MM.1S (cell line): ENCODE results near the gene PPP6R3.

Experiments
- CTCF ChIP-seq: fragments of 300-600 bp; sonication (generic); IDR thresholded peaks from 2 replicates; pipeline ENCODE4 v1.5.1; 2016; ENCODE audit warnings: antibody characterized with exemption, low read length, mixed read lengths
- EZH2 ChIP-seq: fragments of 300-600 bp; sonication (generic); optimal IDR thresholded peaks from 2 replicates; pipeline ENCODE3; 2017; ENCODE audit warnings: low read depth, mild to moderate bottlenecking, antibody characterized with exemption, low read length, mixed read lengths
- EZH2phosphoT487 ChIP-seq: fragments of 300-600 bp; sonication (generic); IDR thresholded peaks from 2 replicates; pipeline ENCODE4 v1.6.1; 2018; ENCODE audit warnings: antibody characterized with exemption, low read length

GRCh38 chr11:68598816-68599653 lies 138.5 kb downstream of the PPP6R3 start:
- TF ChIP-seq CTCF, result no peak
- TF ChIP-seq EZH2, result no peak
- no peak for TF ChIP-seq EZH2phosphoT487
